Esophagus squamous epithelium (tissue), 4 donors: Measurements from ENCODE around the gene BLOC1S5.

Experiments used
- CTCF ChIP-seq, 6 experiments: fragments of 450-650 bp in 4 of 6; fragments of 200-600 bp in 2 of 6; sonication (generic) in 2 of 6; IDR thresholded peaks; one replicate each; pipeline ENCODE4 v1.5.1; 2016 to 2019; ENCODE audit warnings: antibody characterized with exemption in 6 of 6, mild to moderate bottlenecking in 4 of 6, moderate library complexity in 4 of 6
- POLR2A ChIP-seq, 4 donors: fragments of 450-650 bp; IDR thresholded peaks; one replicate each; pipeline ENCODE4 v1.6.1; 2017; ENCODE audit warnings: antibody characterized with exemption in 4 of 4, mild to moderate bottlenecking in 4 of 4, moderate library complexity in 3 of 4

DNA sequence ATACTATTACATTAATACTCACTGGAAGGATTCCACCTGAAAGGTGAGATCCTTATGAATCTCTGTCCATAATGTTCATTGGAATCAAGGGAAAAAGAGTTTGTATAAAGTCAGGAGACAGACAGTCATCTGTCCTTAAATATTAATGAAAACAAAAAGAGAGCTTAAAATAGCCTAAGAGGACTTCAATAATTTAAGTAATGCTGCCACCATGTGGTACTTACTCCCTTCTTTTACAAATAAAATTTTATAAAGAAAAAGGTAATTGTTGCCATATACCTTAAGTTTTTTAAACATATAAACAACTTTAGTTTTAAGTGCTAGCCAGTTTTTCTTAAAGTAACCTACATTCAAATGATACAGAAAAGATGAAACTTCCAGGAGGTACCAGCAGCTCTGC is 5.1 kb downstream of the BLOC1S5 start:
- TF ChIP-seq POLR2A (IDR thresholded peaks at IDR 0.05) (no peak), CTCF (IDR thresholded peaks at IDR 0.05) (peak in 2 of 6 experiments; percentile 21 to 35)
